Measurements from ENCODE around the gene MTLN. TPM values are rescaled to one million over a fixed set of nuclear protein-coding genes. Genes with fewer than 3 reads are reported as not detected.
"Not testable (repeated sequence)": the region's sequence is repeated elsewhere in the genome, so short reads cannot be mapped to it uniquely, and the experiment has no call there.

Gene MTLN
- polyA plus RNA-seq, 1 of the 3 experiments (the other 2 are of a cell fraction) = 45.6 TPM

GRCh38 chr2:110261910-110262309, 49.6 kb upstream of the MTLN start:
- H3K9me2 ChIP-seq; CTCF ChIA-PET; H2AFZ ChIP-seq (ENCODE audit: low read depth); H3K4me2 ChIP-seq; H3K27me3 ChIP-seq (ENCODE audit: insufficient read depth); H3F3A ChIP-seq (replicated peaks; ENCODE audit: insufficient read depth); H3K9me3 ChIP-seq; H3K27ac ChIP-seq (ENCODE audit: low read depth in 2 of 2, low read length in 1 of 2); H3K4me3 ChIP-seq (ENCODE audit: low read depth in 2 of 2, low read length in 1 of 2); H3K9ac ChIP-seq; H3K79me2 ChIP-seq (ENCODE audit: insufficient read depth); H3K4me1 ChIP-seq (ENCODE audit: control insufficient read depth in 1 of 2, insufficient read depth in 2 of 2, low read depth in 1 of 2, low read length in 1 of 2); H3K36me3 ChIP-seq (replicated peaks in 1 of 2; ENCODE audit: control insufficient read depth in 1 of 2, insufficient read depth in 2 of 2, low read length in 1 of 2); H4K20me1 ChIP-seq (ENCODE audit: insufficient read depth); DNase-seq; POLR2A ChIA-PET: not testable (repeated sequence)
- no CpG with 5 or more reads among the region's 1 CpG for WGBS (ENCODE audit: low lambda C conversion rate)

- H3K4me1 ChIP-seq (ENCODE audit: control insufficient read depth in 1 of 2, insufficient read depth in 2 of 2, low read depth in 1 of 2, low read length in 1 of 2); H2AFZ ChIP-seq (ENCODE audit: low read depth); H3K27me3 ChIP-seq (ENCODE audit: insufficient read depth); H3K4me2 ChIP-seq; DNase-seq; H3K79me2 ChIP-seq (ENCODE audit: insufficient read depth); H3K36me3 ChIP-seq (replicated peaks in 1 of 2; ENCODE audit: control insufficient read depth in 1 of 2, insufficient read depth in 2 of 2, low read length in 1 of 2); H3K27ac ChIP-seq (ENCODE audit: low read depth in 2 of 2, low read length in 1 of 2); H4K20me1 ChIP-seq (ENCODE audit: insufficient read depth); H3K9me2 ChIP-seq; CTCF ChIA-PET; H3K9ac ChIP-seq; POLR2A ChIA-PET; H3F3A ChIP-seq (replicated peaks; ENCODE audit: insufficient read depth); H3K4me3 ChIP-seq (ENCODE audit: low read depth in 2 of 2, low read length in 1 of 2); H3K9me3 ChIP-seq: not testable (repeated sequence)
- WGBS (ENCODE audit: low lambda C conversion rate) = 32% methylated on average over 3 of the region's 7 CpGs
These were observed 35.9 kb upstream of the MTLN start for GRCh38 chr2:110248081-110248795.

GRCh38 chr2:110245488-110246435, 33.4 kb upstream of the MTLN start:
- H3K4me1 ChIP-seq (ENCODE audit: control insufficient read depth in 1 of 2, insufficient read depth in 2 of 2, low read depth in 1 of 2, low read length in 1 of 2); H3K36me3 ChIP-seq (replicated peaks in 1 of 2; ENCODE audit: control insufficient read depth in 1 of 2, insufficient read depth in 2 of 2, low read length in 1 of 2); H3K27me3 ChIP-seq (ENCODE audit: insufficient read depth); H3K27ac ChIP-seq (ENCODE audit: low read depth in 2 of 2, low read length in 1 of 2); CTCF ChIA-PET; H3K4me3 ChIP-seq (ENCODE audit: low read depth in 2 of 2, low read length in 1 of 2); H3K4me2 ChIP-seq; H3K9me3 ChIP-seq; H3K79me2 ChIP-seq (ENCODE audit: insufficient read depth); H3F3A ChIP-seq (replicated peaks; ENCODE audit: insufficient read depth); H3K9me2 ChIP-seq; H3K9ac ChIP-seq; H2AFZ ChIP-seq (ENCODE audit: low read depth); POLR2A ChIA-PET; H4K20me1 ChIP-seq (ENCODE audit: insufficient read depth); DNase-seq: not testable (repeated sequence)
- no CpG with 5 or more reads among the region's 89 CpGs for WGBS (ENCODE audit: low lambda C conversion rate)

GRCh38 chr2:110243283-110243682, 30.9 kb upstream of the MTLN start:
- CTCF ChIA-PET; H3K9me3 ChIP-seq; H2AFZ ChIP-seq (ENCODE audit: low read depth); H3K4me1 ChIP-seq (ENCODE audit: control insufficient read depth in 1 of 2, insufficient read depth in 2 of 2, low read depth in 1 of 2, low read length in 1 of 2); H3K36me3 ChIP-seq (replicated peaks in 1 of 2; ENCODE audit: control insufficient read depth in 1 of 2, insufficient read depth in 2 of 2, low read length in 1 of 2); DNase-seq; H3K27ac ChIP-seq (ENCODE audit: low read depth in 2 of 2, low read length in 1 of 2); POLR2A ChIA-PET; H3K4me2 ChIP-seq; H3F3A ChIP-seq (replicated peaks; ENCODE audit: insufficient read depth); H3K79me2 ChIP-seq (ENCODE audit: insufficient read depth); H3K9ac ChIP-seq; H3K4me3 ChIP-seq (ENCODE audit: low read depth in 2 of 2, low read length in 1 of 2); H3K27me3 ChIP-seq (ENCODE audit: insufficient read depth); H3K9me2 ChIP-seq; H4K20me1 ChIP-seq (ENCODE audit: insufficient read depth): not testable (repeated sequence)
- 67% methylated on average over 1 of the region's 3 CpGs for WGBS (ENCODE audit: low lambda C conversion rate)

GRCh38 chr2:110234514-110234913, 22.2 kb upstream of the MTLN start:
- WGBS (ENCODE audit: low lambda C conversion rate) = 81% methylated on average over 5 of the region's 5 CpGs
- DNase-seq, POLR2A ChIA-PET: not testable (repeated sequence)

GRCh38 chr2:110229886-110230285, 17.5 kb upstream of the MTLN start:
- H3K27ac ChIP-seq (ENCODE audit: low read depth in 2 of 2, low read length in 1 of 2); H3K9me3 ChIP-seq; H3K36me3 ChIP-seq (replicated peaks in 1 of 2; ENCODE audit: control insufficient read depth in 1 of 2, insufficient read depth in 2 of 2, low read length in 1 of 2); POLR2A ChIA-PET; H3K4me1 ChIP-seq (ENCODE audit: control insufficient read depth in 1 of 2, insufficient read depth in 2 of 2, low read depth in 1 of 2, low read length in 1 of 2); H2AFZ ChIP-seq (ENCODE audit: low read depth); H3K9ac ChIP-seq; DNase-seq; H3K79me2 ChIP-seq (ENCODE audit: insufficient read depth); H3K9me2 ChIP-seq; H3K4me2 ChIP-seq; H3K4me3 ChIP-seq (ENCODE audit: low read depth in 2 of 2, low read length in 1 of 2); H3F3A ChIP-seq (replicated peaks; ENCODE audit: insufficient read depth); H3K27me3 ChIP-seq (ENCODE audit: insufficient read depth); CTCF ChIA-PET; H4K20me1 ChIP-seq (ENCODE audit: insufficient read depth): not testable (repeated sequence)
- no CpG with 5 or more reads among the region's 1 CpG for WGBS (ENCODE audit: low lambda C conversion rate)

More at GRCh38 chr2:110234514-110234913, 22.2 kb upstream of the MTLN start:
- H3K79me2 ChIP-seq (ENCODE audit: insufficient read depth); H3F3A ChIP-seq (replicated peaks; ENCODE audit: insufficient read depth); H3K36me3 ChIP-seq (replicated peaks in 1 of 2; ENCODE audit: control insufficient read depth in 1 of 2, insufficient read depth in 2 of 2, low read length in 1 of 2); H4K20me1 ChIP-seq (ENCODE audit: insufficient read depth); H3K4me3 ChIP-seq (ENCODE audit: low read depth in 2 of 2, low read length in 1 of 2); H3K27me3 ChIP-seq (ENCODE audit: insufficient read depth); H3K9ac ChIP-seq; H3K4me2 ChIP-seq; H3K27ac ChIP-seq (ENCODE audit: low read depth in 2 of 2, low read length in 1 of 2); H3K9me2 ChIP-seq; H2AFZ ChIP-seq (ENCODE audit: low read depth); H3K4me1 ChIP-seq (ENCODE audit: control insufficient read depth in 1 of 2, insufficient read depth in 2 of 2, low read depth in 1 of 2, low read length in 1 of 2); CTCF ChIA-PET; H3K9me3 ChIP-seq: not testable (repeated sequence)

Measured in SK-N-SH (cell line).